Measurements from ENCODE around the gene PDK2.
A peak's percentile ranks its signal among the peaks of the same experiment; 100 is the strongest.

Gene PDK2

GRCh38 chr17:50052241-50052796 is 42.8 kb upstream of the PDK2 start:
- peaks cover 28% of the 10 kb centered on the region for H3K4me1 ChIP-seq (ENCODE audit: control insufficient read depth, insufficient read depth, low read length)
- DNase-seq (ENCODE audit: low read depth): no peak

DNA sequence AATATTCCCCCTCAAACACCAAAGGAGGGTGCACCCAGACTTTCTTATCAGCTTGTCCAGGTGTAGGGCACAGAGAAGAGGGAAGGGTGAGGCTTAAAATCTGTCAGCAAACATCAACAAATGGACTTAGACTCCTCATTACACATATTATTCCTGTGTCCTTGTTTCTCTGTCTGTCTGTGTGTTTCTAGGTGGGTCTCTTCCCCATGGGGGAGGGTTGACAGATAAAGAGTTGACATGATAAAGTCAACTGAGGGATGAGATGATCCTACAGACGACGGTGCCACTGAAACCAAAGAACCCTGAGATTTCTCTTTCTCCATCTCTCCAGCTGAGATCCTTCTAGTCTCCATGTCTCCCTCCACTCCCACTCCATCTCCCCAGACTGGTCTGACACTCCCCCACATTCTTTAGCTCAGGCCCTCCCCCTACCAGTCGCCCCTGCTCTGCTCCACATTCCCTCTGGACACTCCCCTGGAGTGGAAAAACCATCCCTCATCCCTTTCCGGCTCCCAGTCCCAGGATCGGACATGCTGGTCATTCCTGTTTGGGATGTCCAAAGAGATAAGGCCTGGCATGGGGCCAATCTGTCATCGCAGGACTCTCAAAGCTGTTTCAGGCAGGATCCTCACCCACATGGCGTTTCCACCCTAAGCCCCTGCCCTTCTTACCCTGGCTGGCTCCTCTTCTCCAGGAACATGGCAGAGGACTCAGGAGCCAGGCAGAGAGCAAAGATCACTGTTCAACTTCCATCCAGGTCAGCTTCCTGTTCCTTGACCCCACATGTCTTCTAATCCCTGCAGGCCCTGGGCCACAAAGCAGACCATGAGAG is 42.1 kb upstream of the PDK2 start:
- Histone ChIP-seq H3K27me3 (replicated peaks; ENCODE audit: control insufficient read depth, insufficient read depth, low read length) (no peaks in the 10 kb centered on the region), H3K4me1 (ENCODE audit: control insufficient read depth, insufficient read depth, low read length) (peaks cover 23% of the 10 kb centered on the region), H3K9me3 (ENCODE audit: control insufficient read depth, low read length) (no peaks in the 10 kb centered on the region), H3K36me3 (ENCODE audit: control insufficient read depth, insufficient read depth, low read length, severe bottlenecking) (no peaks in the 10 kb centered on the region), H3K4me3 (ENCODE audit: low read length) (no peak overlapping the region), H3K9ac (ENCODE audit: low read length) (no peak overlapping the region)
- DNase-seq (ENCODE audit: low read depth): no peak

More at GRCh38 chr17:50052241-50052796, 42.8 kb upstream of the PDK2 start:
- no peaks in the 10 kb centered on the region for H3K9me3 ChIP-seq (ENCODE audit: control insufficient read depth, low read length)
- no peaks in the 10 kb centered on the region for H3K36me3 ChIP-seq (ENCODE audit: control insufficient read depth, insufficient read depth, low read length, severe bottlenecking)
- no peaks in the 10 kb centered on the region for H3K27me3 ChIP-seq (replicated peaks; ENCODE audit: control insufficient read depth, insufficient read depth, low read length)
- H3K4me3 ChIP-seq (ENCODE audit: low read length): no peak overlapping the region
- H3K9ac ChIP-seq (ENCODE audit: low read length): no peak overlapping the region

GRCh38 chr17:50053654-50053960 is 41.5 kb upstream of the PDK2 start:
- Histone ChIP-seq H3K4me3 (ENCODE audit: low read length) (no peak overlapping the region), H3K36me3 (ENCODE audit: control insufficient read depth, insufficient read depth, low read length, severe bottlenecking) (no peaks in the 10 kb centered on the region), H3K9ac (ENCODE audit: low read length) (no peak overlapping the region), H3K27me3 (replicated peaks; ENCODE audit: control insufficient read depth, insufficient read depth, low read length) (no peaks in the 10 kb centered on the region), H3K4me1 (ENCODE audit: control insufficient read depth, insufficient read depth, low read length) (peaks cover 28% of the 10 kb centered on the region), H3K9me3 (ENCODE audit: control insufficient read depth, low read length) (no peaks in the 10 kb centered on the region)
- peak; percentile 53 for DNase-seq (ENCODE audit: low read depth)

GRCh38 chr17:50055055-50055425 is 40.1 kb upstream of the PDK2 start:
- no peaks in the 10 kb centered on the region for H3K36me3 ChIP-seq (ENCODE audit: control insufficient read depth, insufficient read depth, low read length, severe bottlenecking)
- H3K9ac ChIP-seq (ENCODE audit: low read length): peak overlapping the region; percentile 81
- no peaks in the 10 kb centered on the region for H3K9me3 ChIP-seq (ENCODE audit: control insufficient read depth, low read length)
- DNase-seq (ENCODE audit: low read depth): peak; percentile 44
- H3K4me3 ChIP-seq (ENCODE audit: low read length): peak overlapping the region; percentile 81
- H3K4me1 ChIP-seq (ENCODE audit: control insufficient read depth, insufficient read depth, low read length): peaks cover 42% of the 10 kb centered on the region
- H3K27me3 ChIP-seq (replicated peaks; ENCODE audit: control insufficient read depth, insufficient read depth, low read length): no peaks in the 10 kb centered on the region

DNA sequence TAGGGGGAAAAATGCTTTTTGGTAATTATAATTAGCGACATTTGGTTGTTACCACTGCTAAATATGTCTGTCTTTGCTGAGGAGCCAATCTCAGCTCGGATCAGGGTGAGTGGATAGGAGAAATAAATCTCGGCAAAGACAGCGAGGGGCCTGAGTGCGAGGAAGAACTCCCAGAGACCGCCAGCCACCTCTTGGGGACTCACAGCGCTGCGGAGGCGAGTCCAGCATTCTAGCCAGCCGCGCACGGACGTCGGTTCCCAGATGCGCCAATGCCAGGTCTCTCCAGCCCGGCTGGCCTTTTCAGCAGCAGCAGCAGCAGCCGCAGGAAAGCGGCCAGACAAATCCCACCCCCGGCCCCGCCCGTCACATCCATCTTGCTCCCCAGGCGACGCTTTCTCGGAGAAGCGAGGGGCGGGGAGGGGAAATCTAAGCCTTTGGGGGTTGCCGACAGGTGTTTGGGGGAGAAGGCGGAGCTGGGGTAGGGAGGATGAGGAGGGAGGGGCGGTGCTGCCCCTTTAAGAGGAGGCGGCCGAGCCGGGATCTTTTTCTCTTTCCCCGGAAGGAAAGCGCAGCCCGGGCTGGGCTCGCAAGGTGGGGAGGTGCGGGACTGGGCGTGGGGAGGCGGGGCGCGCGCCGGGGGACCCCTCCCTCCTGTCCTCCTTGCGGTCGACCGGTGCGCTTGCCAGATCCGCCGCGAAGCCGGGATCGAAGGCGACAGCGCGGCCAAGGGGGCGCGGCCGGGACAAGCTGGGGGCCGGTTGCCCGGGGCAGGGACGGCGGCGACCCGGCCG is 39.5 kb upstream of the PDK2 start, which contains the start of gene ITGA3:
Gene ITGA3 (plus strand): TSS at position 685 of the 791 bp plus-strand sequence. CDS start 330 bp downstream, outside the sequence.
- peaks cover 47% of the 10 kb centered on the region for H3K4me1 ChIP-seq (ENCODE audit: control insufficient read depth, insufficient read depth, low read length)
- H3K27me3 ChIP-seq (replicated peaks; ENCODE audit: control insufficient read depth, insufficient read depth, low read length): no peaks in the 10 kb centered on the region
- H3K36me3 ChIP-seq (ENCODE audit: control insufficient read depth, insufficient read depth, low read length, severe bottlenecking): no peaks in the 10 kb centered on the region
- peak within 1 kb of the TSS; percentile 81 for H3K9ac ChIP-seq (ENCODE audit: low read length)
- no peaks in the 10 kb centered on the region for H3K9me3 ChIP-seq (ENCODE audit: control insufficient read depth, low read length)
- peak within 1 kb of the TSS; percentile 81 for H3K4me3 ChIP-seq (ENCODE audit: low read length)
- DNase-seq (ENCODE audit: low read depth): peak; percentile 93

GRCh38 chr17:50056217-50056960 is 38.8 kb upstream of the PDK2 start:
- Histone ChIP-seq H3K9ac (ENCODE audit: low read length) (peak overlapping the region; percentile 81), H3K4me3 (ENCODE audit: low read length) (peak overlapping the region; percentile 81), H3K4me1 (ENCODE audit: control insufficient read depth, insufficient read depth, low read length) (peaks cover 47% of the 10 kb centered on the region), H3K9me3 (ENCODE audit: control insufficient read depth, low read length) (no peaks in the 10 kb centered on the region), H3K36me3 (ENCODE audit: control insufficient read depth, insufficient read depth, low read length, severe bottlenecking) (no peaks in the 10 kb centered on the region), H3K27me3 (replicated peaks; ENCODE audit: control insufficient read depth, insufficient read depth, low read length) (no peaks in the 10 kb centered on the region)
- DNase-seq (ENCODE audit: low read depth): peak; percentile 73

DNA sequence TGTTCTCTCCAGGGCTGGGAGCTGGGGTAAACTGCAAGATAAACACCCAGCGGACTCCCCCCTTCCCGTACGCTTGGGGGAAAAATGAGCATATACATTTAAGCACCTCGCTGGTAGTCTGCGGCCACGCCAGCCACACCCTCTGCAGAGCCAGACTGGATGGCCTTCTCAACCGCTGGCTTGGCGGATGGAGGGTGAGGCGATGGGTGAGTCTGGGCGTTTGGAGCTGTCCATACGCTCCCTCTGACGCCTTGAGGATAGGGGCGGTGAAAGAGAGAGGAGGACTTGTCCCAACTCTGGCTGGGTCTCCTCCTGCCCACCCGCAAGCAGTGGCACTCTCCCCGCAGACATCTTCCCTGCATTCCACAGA is 38.2 kb upstream of the PDK2 start:
- Histone ChIP-seq H3K4me1 (ENCODE audit: control insufficient read depth, insufficient read depth, low read length) (peaks cover 49% of the 10 kb centered on the region), H3K27me3 (replicated peaks; ENCODE audit: control insufficient read depth, insufficient read depth, low read length) (no peaks in the 10 kb centered on the region), H3K4me3 (ENCODE audit: low read length) (peak overlapping the region; percentile 81), H3K9me3 (ENCODE audit: control insufficient read depth, low read length) (no peaks in the 10 kb centered on the region), H3K36me3 (ENCODE audit: control insufficient read depth, insufficient read depth, low read length, severe bottlenecking) (no peaks in the 10 kb centered on the region), H3K9ac (ENCODE audit: low read length) (peak overlapping the region; percentile 81)
- peak; percentile 83 for DNase-seq (ENCODE audit: low read depth)

DNA sequence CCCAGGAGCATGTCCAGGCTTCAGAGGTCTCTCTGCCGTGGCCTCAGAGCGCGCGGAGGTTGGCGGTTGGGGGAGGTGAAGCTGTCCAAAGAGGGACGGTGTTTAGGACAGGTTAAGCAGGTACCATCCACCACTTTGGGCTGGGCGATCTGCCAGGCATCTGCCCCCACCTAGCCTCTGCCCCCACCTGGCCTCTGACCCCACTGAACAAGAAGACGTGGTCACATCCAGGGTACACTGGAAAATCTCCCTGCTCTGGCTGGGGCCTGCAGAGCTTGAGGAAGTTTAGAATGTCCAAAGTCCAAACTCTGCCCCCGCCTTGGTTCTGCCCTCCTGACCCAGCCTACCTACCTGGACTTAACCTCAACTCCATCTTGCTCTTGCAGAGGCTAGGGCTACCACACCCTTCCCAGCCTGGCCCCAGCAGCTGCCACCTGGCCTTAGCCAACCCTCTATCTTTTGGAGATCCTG is 37.6 kb upstream of the PDK2 start:
- no peak for DNase-seq (ENCODE audit: low read depth)
- no peaks in the 10 kb centered on the region for H3K27me3 ChIP-seq (replicated peaks; ENCODE audit: control insufficient read depth, insufficient read depth, low read length)
- H3K4me1 ChIP-seq (ENCODE audit: control insufficient read depth, insufficient read depth, low read length): peaks cover 55% of the 10 kb centered on the region
- peak overlapping the region; percentile 81 for H3K9ac ChIP-seq (ENCODE audit: low read length)
- H3K36me3 ChIP-seq (ENCODE audit: control insufficient read depth, insufficient read depth, low read length, severe bottlenecking): no peaks in the 10 kb centered on the region
- no peaks in the 10 kb centered on the region for H3K9me3 ChIP-seq (ENCODE audit: control insufficient read depth, low read length)
- peak overlapping the region; percentile 81 for H3K4me3 ChIP-seq (ENCODE audit: low read length)

DNA sequence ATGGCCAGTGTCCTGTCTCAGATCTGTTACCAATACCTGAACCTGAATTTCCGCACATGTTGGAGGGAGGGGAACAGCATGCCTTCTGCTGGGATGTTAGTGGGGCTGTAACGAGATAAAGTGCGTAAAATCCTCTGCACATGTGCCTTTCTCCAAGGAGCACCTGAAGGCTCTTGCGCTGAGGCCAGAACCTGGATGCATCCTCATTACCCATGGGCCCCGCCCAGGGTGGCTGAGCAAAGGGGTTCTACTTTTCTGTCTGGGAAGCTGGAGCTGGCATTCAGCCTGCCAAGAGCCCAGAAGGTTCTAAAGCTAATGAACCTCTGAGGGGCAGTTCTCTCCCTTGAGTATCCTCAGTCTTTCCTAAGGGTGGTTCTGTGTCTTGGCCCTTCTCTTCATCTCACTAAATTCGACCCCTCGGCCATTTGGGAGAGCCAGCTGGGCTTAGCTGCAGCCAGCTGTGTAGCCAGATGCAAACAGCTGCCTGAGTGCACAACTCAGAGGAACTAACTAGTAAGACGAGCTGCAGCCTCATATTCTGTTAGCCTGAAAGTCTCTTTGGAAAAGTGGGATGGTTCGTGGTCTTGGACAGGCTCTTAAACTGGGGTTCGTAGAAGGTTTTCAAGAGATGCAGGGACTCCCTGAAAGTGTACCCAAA is 36.7 kb upstream of the PDK2 start:
- H3K27me3 ChIP-seq (replicated peaks; ENCODE audit: control insufficient read depth, insufficient read depth, low read length): no peaks in the 10 kb centered on the region
- no peaks in the 10 kb centered on the region for H3K36me3 ChIP-seq (ENCODE audit: control insufficient read depth, insufficient read depth, low read length, severe bottlenecking)
- H3K4me1 ChIP-seq (ENCODE audit: control insufficient read depth, insufficient read depth, low read length): peaks cover 62% of the 10 kb centered on the region
- no peaks in the 10 kb centered on the region for H3K9me3 ChIP-seq (ENCODE audit: control insufficient read depth, low read length)
- no peak for DNase-seq (ENCODE audit: low read depth)
- H3K4me3 ChIP-seq (ENCODE audit: low read length): peak overlapping the region; percentile 81
- H3K9ac ChIP-seq (ENCODE audit: low read length): peak overlapping the region; percentile 82

GRCh38 chr17:50059256-50059655 is 35.9 kb upstream of the PDK2 start:
- DNase-seq (ENCODE audit: low read depth): no peak
- Histone ChIP-seq H3K9me3 (ENCODE audit: control insufficient read depth, low read length) (no peaks in the 10 kb centered on the region), H3K27me3 (replicated peaks; ENCODE audit: control insufficient read depth, insufficient read depth, low read length) (no peaks in the 10 kb centered on the region), H3K9ac (ENCODE audit: low read length) (peak overlapping the region; percentile 82), H3K36me3 (ENCODE audit: control insufficient read depth, insufficient read depth, low read length, severe bottlenecking) (no peaks in the 10 kb centered on the region), H3K4me3 (ENCODE audit: low read length) (peak overlapping the region; percentile 36), H3K4me1 (ENCODE audit: control insufficient read depth, insufficient read depth, low read length) (peaks cover 69% of the 10 kb centered on the region)

All from adipocyte (in vitro differentiated cells).